GM18909 (cell line): ENCODE data around the gene TSC2.
"Not testable (repeated sequence)": the region's sequence is repeated elsewhere in the genome, so short reads cannot be mapped to it uniquely, and the experiment has no call there.

Source experiments
- ATAC-seq: cut with Tn5 transposase; IDR thresholded peaks from one replicate; pipeline ENCODE4 v1.9.1; 2021; ENCODE audit warnings: mild to moderate bottlenecking; ENCODE audit not compliant: unreplicated experiment, poor library complexity

Gene TSC2

DNA sequence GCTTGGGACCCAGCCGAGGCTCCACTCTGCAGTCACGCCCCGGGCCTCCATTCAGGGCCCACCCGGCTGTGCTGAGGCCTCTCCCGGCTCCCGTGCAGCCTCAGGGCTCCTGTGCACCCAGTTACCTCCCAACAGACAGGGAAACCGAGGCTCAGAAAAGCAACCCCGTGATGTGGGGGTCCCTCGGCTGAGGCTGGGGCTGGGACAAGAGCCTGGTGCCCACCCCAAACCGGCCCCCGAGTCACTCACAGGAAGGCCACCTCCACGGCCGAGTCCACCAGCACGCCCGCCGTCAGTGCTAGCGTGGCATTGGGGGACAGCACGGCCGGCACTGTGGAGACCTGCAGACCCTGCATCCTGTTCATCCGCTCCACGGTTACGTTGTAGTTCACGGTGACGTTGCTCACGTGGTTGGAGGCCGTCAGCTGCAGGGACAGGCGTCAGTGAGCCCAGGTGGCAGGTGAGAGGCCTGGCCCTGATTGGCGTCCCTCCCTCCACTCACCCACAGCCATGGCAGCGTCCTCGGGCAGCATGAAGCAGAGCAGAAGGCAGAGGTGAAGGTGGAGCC, 64.8 kb downstream of the TSC2 start:
- ATAC-seq = not testable (repeated sequence)

DNA sequence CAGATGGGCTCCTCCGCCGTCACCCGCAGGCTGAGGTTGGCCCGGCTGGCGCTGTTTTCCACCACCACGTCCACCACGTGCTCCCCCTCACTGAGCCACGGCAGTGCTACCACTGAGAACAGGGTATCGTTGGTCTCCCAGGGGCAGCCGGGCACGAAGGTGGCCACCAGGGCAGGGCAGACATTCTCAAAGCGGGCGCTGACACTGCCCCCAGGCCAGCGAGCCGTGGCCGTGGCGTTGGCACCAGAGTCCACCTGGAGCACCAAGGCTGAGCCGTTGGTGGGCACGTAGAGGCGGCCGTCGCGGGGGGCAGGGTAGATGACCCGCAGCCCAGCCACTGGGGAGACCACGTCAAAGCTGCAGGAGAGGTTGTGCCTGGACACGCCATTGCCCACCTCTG, 66.4 kb downstream of the TSC2 start:
- not testable (repeated sequence) for ATAC-seq

DNA sequence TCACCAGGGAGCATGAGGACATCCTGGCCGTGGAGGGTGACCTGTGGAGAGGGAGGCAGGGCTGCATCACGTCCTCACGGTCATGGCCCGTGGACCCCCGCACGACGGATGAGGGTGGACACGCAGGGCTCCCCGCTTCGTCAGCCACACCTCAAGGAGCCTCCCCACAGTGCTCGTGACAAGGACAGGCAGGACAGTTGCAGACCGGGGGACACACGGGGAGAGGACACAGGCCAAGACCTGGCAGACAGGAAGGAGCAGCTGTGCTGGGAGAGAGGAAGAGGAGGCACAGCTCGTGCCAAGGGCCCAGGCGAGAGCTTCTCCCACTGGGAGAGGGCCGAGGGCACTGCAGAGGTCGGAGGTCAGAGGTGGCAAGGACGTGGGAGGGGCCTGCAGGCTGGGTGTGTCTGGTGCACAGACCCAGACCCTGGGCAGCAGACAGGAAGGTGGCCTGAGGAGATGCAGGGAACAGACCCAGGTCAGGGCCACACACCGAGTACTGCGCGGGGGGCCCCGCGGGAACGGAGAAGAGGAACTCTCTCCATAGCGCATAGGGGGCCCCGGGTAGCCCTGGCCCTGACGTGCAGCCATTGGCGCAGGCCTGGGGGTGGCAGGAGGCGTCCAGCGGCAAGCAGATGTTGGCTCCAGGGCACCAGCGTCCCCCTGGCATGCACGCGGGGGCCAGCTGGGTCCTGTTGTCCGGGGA, 67.3 kb downstream of the TSC2 start:
- not testable (repeated sequence) for ATAC-seq

DNA sequence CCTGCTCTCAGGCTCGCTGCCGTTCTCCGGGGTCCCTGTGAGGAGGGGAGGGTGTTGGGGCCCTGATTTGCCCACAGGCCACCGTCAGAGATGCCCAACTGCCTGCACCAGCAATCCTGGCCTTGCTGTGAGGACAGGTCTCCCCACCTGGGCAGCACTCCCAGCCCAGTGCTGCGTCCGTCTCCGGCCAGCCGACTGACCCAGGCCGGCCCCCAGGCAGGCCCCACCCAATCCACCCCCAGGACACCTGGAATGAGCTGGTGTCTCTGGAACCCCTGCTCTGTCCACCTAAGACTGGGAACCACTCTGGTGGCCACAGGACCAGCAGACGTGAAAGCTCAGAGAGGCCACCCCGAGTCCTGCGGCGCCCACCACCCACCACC, 67.8 kb downstream of the TSC2 start:
- ATAC-seq = no peak

DNA sequence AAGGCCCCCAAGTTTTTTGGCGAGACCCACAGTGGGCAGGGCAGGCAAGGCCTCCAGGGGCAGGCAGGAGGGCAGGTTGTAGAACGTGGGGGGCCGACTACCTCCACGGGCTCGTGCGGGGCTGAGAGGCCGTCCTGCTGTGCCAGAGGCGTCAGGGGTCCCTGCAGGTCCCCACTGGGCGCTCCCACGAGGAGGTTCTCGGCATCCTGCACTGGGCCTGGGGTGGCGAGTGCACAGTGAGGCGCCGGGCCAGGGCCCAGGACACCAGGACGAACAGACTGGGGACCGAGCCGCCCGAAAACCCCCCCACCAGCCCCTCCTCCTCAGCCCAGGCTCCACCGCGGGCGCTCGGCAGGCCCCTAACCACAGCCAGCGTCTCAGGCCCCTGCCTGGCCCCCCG, 68.6 kb downstream of the TSC2 start:
- not testable (repeated sequence) for ATAC-seq

DNA sequence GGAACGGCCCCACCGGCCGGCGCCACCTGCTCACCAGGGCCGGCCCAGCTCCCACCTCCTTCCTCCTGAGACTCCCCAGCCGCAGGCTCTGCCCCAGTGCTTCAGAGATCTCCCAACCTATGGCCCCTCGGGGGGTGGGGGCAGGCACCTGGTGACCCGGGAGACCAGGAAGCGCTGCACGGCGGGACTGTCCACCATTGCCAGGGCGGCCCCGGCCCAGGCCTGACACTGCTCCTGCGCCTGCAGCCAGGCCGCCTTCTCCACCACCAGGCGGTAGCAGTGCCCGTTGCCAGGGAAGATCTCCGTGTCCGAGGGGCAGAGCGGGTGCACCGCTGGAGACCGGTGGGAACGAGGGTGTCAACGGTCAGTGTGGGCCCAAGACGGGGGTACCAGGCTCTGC, 69.6 kb downstream of the TSC2 start:
- not testable (repeated sequence) for ATAC-seq

DNA sequence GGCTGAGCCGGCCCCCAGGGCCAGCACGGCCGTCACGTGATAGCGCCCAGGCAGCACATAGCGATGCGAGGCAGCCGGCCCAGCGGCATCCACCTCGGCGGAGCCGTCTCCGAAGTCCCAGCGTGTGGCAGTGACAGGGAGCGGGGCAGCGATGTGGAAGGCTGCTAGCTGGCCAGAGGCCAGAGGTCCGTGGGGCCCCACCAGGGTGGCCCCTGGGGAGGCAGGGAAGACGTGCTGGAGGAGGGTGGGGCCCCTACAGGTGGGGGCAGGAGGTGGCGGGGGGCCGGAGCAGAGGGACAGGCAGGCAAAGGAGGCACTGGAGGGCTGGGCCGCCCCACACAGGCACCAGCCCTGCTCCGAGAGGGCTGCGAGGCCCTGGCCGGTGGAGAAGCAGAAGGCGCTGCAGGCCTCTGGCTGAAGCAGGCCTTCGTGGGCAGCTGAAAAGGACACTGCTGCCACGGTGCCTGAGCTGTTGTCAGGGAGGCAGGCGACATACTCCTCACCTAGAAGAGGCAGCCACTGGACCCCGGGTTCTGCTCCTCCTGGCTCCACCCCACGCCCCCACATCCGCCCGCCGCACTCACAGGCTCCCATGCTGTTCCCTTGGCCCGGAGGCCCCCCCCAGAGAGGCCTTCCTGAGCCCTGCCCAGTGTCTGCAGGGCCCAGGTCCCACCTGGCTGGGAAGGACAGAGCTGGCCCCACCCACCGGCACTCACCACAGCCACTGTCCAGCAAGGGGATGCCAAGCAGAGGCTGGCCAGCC, 70.4 kb downstream of the TSC2 start:
- ATAC-seq = not testable (repeated sequence)

DNA sequence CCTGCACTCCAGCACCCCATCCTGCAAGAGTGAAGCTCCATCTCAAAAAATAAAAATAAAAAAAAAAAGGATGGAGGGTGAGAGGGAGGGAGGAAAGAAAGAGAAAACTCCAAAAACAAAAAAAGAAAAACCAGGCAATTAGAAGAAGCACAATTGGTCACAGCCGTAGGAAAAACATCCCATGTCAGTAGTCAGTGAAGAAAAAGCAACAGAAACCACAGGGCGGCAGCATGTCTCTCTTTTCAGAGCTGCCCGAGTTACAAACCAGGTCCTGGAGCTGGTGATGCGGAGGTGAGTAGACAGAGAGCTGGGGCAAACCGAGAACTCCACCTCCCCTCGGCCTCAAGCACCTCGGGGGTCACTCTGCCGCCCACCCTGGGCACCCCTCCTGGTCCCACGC, 73.5 kb downstream of the TSC2 start:
- not testable (repeated sequence) for ATAC-seq

DNA sequence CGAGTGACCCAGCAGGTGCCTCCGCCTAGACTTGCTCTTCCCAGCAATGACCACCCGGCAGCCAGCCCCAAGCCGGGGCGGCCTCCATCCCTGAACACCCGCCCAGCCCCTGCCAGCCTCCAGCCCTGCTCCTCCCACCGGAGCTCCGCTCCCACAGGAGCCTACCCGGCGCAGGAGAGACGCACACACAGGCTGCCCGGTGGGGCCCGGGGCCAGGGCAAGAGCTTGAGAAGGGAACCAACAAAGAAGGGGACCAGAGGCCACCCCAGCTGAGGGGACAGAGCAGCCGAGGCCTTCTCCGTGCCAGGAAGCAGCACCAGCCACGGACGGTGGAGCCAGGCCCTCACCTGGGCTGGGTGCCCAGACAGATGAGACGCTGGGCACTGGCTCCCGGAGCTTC, 74.1 kb downstream of the TSC2 start:
- ATAC-seq = no peak

DNA sequence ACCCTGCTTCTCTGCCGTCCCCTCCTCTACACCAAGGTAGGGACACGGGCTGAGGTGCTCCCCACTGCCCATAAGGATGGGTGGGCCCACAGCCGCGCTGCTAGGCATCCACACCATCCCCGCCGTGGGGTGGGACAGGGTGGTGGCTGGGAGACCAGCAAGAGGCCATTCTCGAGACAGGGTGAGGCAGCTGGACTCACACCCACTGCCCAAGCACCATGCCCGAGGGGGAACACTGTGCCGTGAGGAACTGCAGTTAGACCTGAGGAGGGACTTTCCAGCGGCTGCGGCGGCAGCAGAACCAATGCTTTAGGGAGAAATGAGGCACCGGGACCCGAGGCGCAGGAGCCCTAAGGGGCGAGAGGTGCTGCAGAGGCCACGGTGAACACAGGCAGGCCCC, 74.6 kb downstream of the TSC2 start:
- ATAC-seq = no peak

DNA sequence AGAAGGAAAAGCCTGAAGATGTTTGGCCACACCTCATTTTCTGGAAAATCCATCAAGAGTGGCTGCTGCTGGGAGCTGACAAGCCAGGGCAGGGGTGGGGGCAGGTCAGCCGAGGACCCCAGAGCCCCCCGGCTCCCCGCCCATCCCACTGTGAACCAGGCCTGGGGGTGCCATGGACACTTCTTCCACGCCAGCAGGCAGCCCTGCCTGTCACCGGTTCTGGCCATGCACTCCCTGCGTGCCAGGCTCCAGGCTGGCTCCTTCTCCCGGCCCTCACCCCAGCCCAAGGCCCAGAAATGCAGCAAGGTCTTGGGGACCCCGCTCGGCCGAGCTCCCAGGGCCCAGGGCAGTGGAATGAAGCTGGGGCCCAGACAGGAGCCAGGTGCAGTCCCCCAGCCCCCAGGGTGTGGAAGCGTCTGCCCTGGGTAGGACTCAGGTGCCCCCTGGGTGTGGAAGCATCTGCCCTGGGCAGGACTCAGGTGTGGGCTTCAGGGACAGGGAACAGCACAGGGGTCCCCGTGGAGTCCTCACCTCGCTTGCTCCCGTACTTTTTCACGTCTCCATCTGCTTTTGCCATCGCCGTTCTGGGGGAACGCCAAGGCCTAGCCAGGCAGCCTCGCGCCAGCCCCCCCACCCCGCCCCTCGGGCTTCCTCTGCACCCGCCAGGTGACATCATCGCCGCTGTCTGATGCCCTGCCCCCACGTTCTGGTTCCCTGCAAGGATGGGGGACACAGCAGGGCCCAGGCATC, 75.3 kb downstream of the TSC2 start:
- ATAC-seq = not testable (repeated sequence)

DNA sequence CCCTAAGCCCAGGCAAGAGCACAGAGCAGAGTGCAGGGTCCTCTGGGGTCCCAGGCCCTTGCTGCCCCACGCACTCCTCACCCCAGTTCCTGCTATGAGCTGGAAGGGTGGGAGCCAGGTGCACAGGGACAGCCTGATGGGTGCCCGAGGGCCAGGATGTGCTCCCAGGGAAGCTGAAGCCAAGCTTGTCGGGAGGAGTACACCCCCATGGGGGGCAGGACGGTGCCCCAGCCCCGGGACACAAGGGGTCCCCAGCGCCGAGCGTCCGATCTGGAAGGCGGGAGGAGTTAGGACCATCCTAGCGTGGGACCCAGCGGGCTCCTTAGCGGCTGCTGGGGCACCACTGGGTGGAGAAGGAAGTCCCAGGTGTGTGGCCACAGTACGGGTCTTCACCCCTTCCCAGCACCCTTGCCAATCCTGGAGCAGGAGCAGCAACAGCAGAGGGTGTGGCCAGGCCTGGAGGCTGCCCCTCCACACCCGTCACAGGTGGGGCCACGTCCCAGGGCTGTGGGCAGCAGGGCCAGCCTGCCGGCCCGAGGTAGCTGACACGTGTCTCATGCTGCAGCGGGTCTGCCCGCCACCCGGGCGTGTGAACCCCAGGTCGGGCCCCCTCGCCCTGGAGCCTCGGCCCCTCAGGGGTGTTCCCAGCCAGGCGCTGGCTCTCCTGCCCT, 76.1 kb downstream of the TSC2 start:
- not testable (repeated sequence) for ATAC-seq

DNA sequence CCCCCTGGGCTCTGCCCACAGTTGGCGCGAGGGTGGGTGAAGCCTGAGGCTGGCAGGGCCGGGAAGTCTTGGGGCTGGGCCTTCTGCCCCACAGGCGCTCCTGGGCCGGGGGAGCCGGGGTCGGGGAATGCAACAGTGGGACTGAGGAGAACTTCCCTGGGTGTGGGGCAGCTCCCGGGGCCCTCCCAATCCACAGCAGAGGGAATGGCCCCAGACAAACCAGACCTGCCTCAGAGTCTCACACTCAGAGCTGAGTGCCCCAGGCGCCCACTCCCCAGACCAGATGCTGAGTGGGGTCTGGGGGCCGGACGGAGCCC, 76.5 kb downstream of the TSC2 start:
- not testable (repeated sequence) for ATAC-seq

DNA sequence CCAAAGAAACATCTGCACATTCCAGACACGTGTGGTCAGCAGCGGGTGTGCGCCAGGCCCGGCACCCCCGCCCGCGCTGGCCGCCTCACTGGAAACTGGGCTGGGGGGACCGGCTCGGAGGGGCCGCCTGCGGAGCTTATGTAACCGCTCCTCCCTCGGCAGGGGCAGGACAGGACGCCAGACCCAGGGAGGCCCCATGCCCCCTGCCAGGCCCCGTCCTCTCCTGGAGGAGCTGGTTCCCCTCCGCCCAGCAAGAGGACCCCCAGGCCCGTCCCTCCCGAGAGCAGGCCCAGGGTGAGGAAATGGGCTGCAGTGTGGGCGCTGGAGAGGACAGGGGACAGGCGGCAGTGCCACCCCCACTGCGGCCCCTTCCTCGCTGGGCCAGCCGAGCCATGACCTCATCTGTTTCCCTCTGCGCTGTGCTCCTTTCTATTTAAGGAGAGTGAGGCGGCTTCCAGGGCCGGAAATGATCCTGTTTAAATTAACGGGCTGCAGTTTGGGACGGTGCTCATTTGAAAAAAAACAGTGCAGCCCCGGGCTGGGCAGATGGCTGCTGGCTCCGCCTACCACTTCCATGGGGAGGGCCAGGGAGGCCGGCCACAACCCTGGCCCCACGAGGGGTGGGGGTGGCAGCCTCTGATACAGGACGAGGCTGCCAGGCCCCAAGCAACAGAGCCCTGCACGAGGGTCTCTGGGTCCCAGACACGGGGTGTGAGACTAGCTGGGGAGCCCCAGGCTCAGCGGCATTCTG, 77.1 kb downstream of the TSC2 start:
- ATAC-seq = not testable (repeated sequence)

DNA sequence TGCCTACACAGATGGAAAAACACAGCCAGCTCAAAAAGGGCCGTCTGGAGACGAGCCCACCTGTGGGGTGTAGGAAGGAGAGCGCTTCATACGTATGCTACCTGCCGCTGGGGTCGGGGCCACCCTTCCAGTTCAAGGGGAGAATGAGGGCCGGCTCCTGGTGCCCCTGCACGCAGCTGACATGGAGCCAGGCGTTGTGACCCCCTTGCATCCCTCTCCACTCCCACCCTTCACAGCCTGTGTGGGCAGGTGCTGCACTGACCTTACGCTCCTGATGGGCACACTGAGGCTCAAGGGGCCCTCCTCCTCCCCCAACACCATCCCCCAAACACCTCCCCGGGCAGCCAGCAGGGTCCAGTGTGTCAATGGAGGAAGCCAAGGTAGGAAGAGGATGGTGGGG, 77.8 kb downstream of the TSC2 start:
- not testable (repeated sequence) for ATAC-seq

DNA sequence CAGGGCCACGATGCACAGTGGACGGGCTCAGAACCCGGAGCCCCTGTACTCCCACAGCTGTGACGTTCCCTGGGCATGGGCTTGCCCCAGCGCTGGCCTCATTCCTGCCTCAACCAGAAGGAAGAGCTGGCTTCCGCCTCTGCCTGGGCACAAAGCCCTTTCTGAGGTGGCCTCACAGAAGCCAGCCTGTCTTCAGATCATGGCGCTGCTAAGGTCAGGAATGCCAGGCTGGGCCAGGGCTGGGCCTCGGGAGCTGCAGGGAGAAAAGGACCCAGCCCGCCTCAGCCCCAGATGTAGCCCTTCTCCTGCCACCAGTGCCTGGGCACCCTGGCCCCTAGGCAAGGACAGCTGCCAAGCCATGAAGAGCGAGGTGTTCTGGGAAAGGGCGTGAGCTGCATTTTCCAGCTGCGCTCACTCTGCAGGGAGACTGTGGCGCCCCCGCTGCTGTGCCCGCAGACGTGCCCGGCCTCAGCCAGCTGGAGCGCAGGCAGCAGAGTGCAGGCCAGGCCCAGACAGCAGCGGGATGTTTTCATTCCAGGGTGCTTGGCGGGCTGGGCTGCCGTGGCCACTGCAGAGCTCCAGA, 78.5 kb downstream of the TSC2 start:
- ATAC-seq = not testable (repeated sequence)

DNA sequence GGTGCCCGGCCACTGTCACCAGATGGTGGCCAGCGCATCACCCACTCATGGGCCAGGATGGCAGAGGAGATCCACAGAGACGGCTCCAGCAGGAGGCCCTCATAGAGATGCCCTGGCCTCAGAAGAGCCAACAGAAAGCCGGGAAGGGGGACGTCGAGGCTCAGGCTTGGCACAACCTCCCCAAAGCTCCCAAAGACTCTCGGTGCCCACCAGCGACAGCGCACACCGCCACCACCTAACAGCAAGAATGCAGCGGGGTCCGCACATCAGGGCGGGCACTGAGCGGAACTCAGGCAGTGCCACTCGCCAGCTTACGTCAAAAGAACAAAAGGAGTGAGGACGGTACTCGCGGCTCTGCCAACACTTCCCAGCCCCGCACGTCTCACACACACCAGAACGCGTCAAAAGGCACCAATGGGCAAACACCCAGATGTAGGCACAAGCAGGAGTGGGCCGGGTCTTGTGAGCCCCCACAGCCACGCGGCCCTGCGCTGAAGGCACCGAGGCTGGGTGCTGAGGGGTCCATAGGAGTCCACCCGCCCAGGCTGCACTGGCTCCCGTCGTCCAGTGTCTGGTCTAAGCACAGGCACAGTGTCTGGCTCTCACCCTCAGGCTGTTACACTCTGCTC, 79.3 kb downstream of the TSC2 start:
- not testable (repeated sequence) for ATAC-seq

DNA sequence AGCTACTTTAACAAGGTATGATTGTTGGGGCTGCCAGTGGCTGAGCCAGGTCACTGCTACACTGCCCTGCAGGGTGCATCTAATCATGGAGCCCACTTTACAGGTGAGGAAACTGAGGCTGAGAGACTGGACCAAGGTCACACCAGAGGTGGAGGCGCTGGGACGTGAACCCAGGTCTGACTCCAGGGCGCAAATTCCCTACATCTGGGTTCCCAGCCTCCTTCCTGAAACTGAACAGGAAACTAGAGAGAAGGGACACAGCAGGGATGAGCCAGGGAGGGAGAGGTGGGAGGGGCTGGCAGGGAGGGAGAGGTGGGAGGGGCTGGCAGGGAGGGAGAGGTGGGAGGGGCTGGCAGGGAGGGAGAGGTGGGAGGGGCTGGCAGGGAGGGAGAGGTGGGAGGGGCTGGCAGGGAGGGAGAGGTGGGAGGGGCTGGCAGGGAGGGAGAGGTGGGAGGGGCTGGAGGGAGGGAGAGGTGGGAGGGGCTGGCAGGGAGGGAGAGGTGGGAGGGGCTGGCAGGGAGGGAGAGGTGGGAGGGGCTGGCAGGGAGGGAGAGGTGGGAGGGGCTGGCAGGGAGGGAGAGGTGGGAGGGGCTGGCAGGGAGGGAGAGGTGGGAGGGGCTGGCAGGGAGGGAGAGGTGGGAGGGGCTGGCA, 80.0 kb downstream of the TSC2 start:
- not testable (repeated sequence) for ATAC-seq
